GM12892 (cell line): ENCODE results near the gene SIGLEC7.

Experiments used
- POLR2A ChIP-seq: IDR thresholded peaks from 2 replicates; pipeline ENCODE4 v1.6.1; 2011; ENCODE audit warnings: low read depth, low read length, control low read depth
- POLR2AphosphoS5 ChIP-seq: IDR thresholded peaks from 2 replicates; pipeline ENCODE4 v1.6.1; 2011; ENCODE audit warnings: low read depth, low read length, control low read depth
- TAF1 ChIP-seq: IDR thresholded peaks from 2 replicates; pipeline ENCODE4 v1.6.1; 2011; ENCODE audit warnings: low read depth, mild to moderate bottlenecking, control low read depth, low read length, borderline replicate concordance

DNA sequence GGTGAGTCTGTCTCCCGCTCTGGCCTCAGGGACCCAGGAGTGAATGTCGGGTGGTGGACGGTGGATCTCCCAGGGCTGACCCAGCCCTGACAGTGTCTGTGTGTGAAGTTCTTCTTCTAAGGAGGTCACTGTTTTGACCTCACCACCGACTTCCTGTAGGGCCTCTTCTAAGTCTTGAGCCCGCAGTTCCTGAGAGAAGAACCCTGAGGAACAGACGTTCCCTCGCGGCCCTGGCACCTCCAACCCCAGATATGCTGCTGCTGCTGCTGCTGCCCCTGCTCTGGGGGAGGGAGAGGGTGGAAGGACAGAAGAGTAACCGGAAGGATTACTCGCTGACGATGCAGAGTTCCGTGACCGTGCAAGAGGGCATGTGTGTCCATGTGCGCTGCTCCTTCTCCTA, at the start of gene SIGLEC7:
- no peak for TF ChIP-seq POLR2A
- TF ChIP-seq POLR2AphosphoS5: no peak
- no peak for TF ChIP-seq TAF1
